OCI-M2 (cell line): ENCODE data around the gene HORMAD2.
"Not testable (repeated sequence)": the region's sequence is repeated elsewhere in the genome, so short reads cannot be mapped to it uniquely, and the experiment has no call there.

Experiments used
- DNase-seq: peaks from one replicate; lab custom pipeline; 2025; ENCODE audit not compliant: unreplicated experiment; lab: John Stamatoyannopoulos, UW

Gene HORMAD2

GRCh38 chr22:30187529-30188407 lies 107.5 kb downstream of the HORMAD2 start:
- no peak for DNase-seq

- no peak for DNase-seq
Observed at GRCh38 chr22:30188911-30189310, 108.6 kb downstream of the HORMAD2 start.

GRCh38 chr22:30190574-30190973 lies 110.3 kb downstream of the HORMAD2 start:
- no peak for DNase-seq

- DNase-seq, result no peak
Observed at GRCh38 chr22:30191040-30191701, 110.9 kb downstream of the HORMAD2 start.

GRCh38 chr22:30192427-30192826 lies 112.2 kb downstream of the HORMAD2 start:
- DNase-seq, result no peak

GRCh38 chr22:30193031-30193775 lies 112.9 kb downstream of the HORMAD2 start:
- DNase-seq, result no peak

- no peak for DNase-seq
Observed at GRCh38 chr22:30195245-30196140, 115.2 kb downstream of the HORMAD2 start.

GRCh38 chr22:30196141-30196879 lies 116.0 kb downstream of the HORMAD2 start:
- DNase-seq, result no peak

- DNase-seq, result no peak
Observed at GRCh38 chr22:30196880-30197336, 116.6 kb downstream of the HORMAD2 start.

- no peak for DNase-seq
Observed at GRCh38 chr22:30197389-30197788, 117.1 kb downstream of the HORMAD2 start.

- DNase-seq, result no peak
Observed at GRCh38 chr22:30198152-30198825, 118.0 kb downstream of the HORMAD2 start.

- no peak for DNase-seq
Observed at GRCh38 chr22:30198921-30199320, 118.7 kb downstream of the HORMAD2 start.

- DNase-seq, result not testable (repeated sequence)
Observed at GRCh38 chr22:30200905-30201304, 120.6 kb downstream of the HORMAD2 start.

GRCh38 chr22:30201945-30202344 lies 121.7 kb downstream of the HORMAD2 start:
- DNase-seq, result no peak

GRCh38 chr22:30202531-30203006 lies 122.3 kb downstream of the HORMAD2 start:
- no peak for DNase-seq

- no peak for DNase-seq
Observed at GRCh38 chr22:30204015-30204741, 123.9 kb downstream of the HORMAD2 start.

GRCh38 chr22:30204742-30205111 lies 124.5 kb downstream of the HORMAD2 start:
- no peak for DNase-seq

GRCh38 chr22:30205281-30206115 lies 125.2 kb downstream of the HORMAD2 start:
- no peak for DNase-seq
